Thoracic aorta (tissue), 2 donors: Measurements from ENCODE around the gene PCIF1. TPM values are rescaled to one million over a fixed set of nuclear protein-coding genes. Genes with fewer than 3 reads are reported as not detected.

Source experiments
- ATAC-seq: fragments of 150-250 bp; one replicate; pipeline ENCODE4 v1.8.0; 2017; ENCODE audit warnings: low read depth; ENCODE audit not compliant: insufficient number of reproducible peaks, low FRiP score
- DNase-seq: peaks from one replicate; pipeline ENCODE4 v3.0.0-alpha.2; 2020; ENCODE audit warnings: low spot score
- H3K27ac ChIP-seq, 2 donors: fragments of 200-600 bp; sonication (generic); 1 replicate in 1 of 2; 2 replicates in 1 of 2; pipeline ENCODE4 v1.5.1; 2016; ENCODE audit warnings: mild to moderate bottlenecking in 2 of 2, moderate library complexity in 2 of 2
- H3K27me3 ChIP-seq: fragments of 200-600 bp; sonication (generic); replicated peaks from 2 replicates; pipeline ENCODE4 v1.6.0; 2016; ENCODE audit warnings: mild to moderate bottlenecking; ENCODE audit not compliant: insufficient read depth
- H3K36me3 ChIP-seq: fragments of 200-600 bp; sonication (generic); one replicate; pipeline ENCODE4 v1.5.1; 2016
- H3K4me1 ChIP-seq, 2 donors: fragments of 200-600 bp; sonication (generic); 1 replicate in 1 of 2; 2 replicates in 1 of 2; pipeline versions ENCODE4 v1.5.1 to v1.6.0; 2016; ENCODE audit warnings: low read depth in 2 of 2, mild to moderate bottlenecking in 1 of 2; ENCODE audit not compliant: control insufficient read depth in 1 of 2
- H3K4me3 ChIP-seq: fragments of 200-600 bp; sonication (generic); 2 replicates; pipeline ENCODE4 v1.5.1; 2016; ENCODE audit warnings: mild to moderate bottlenecking
- H3K9me3 ChIP-seq: fragments of 200-600 bp; sonication (generic); 2 replicates; pipeline ENCODE4 v1.5.1; 2016
- CTCF ChIP-seq: fragments of 200-600 bp; sonication (generic); IDR thresholded peaks from one replicate; pipeline ENCODE4 v1.5.1; 2019; ENCODE audit warnings: antibody characterized with exemption
- total RNA-seq, 2 donors: library from RNA; depleted of rRNA; stranded (reverse); fragments of >200 nt; gene quantifications; one replicate each; pipeline versions ENCODE4 v1.1.0 to v1.2.3, GENCODE V29; 2016

PCIF1 gene
- total RNA-seq, 2 donors from 2014 or later: 22.6 to 34.7 TPM

GRCh38 chr20:45937765-45938164, 3.3 kb downstream of the PCIF1 start:
- Histone ChIP-seq H3K9me3 (no peaks in the 10 kb centered on the region), H3K27ac (no peak overlapping the region), H3K36me3 (peaks cover 49% of the 10 kb centered on the region), H3K4me1 (peaks cover 11 to 27% of the 10 kb centered on the region in 2 donors), H3K27me3 (no peaks in the 10 kb centered on the region), H3K4me3 (no peak overlapping the region)
- TF ChIP-seq CTCF: no peak
- DNase-seq: no peak
- ATAC-seq: no peak

- Histone ChIP-seq H3K27ac (no peak overlapping the region), H3K4me3 (no peak overlapping the region), H3K27me3 (no peaks in the 10 kb centered on the region), H3K4me1 (peaks cover 6 to 17% of the 10 kb centered on the region in 2 donors), H3K36me3 (peaks cover 60% of the 10 kb centered on the region), H3K9me3 (no peaks in the 10 kb centered on the region)
- ATAC-seq (no peak), DNase-seq (no peak)
- TF ChIP-seq CTCF: no peak
Measured at GRCh38 chr20:45938727-45939438, 4.4 kb downstream of the PCIF1 start.

DNA sequence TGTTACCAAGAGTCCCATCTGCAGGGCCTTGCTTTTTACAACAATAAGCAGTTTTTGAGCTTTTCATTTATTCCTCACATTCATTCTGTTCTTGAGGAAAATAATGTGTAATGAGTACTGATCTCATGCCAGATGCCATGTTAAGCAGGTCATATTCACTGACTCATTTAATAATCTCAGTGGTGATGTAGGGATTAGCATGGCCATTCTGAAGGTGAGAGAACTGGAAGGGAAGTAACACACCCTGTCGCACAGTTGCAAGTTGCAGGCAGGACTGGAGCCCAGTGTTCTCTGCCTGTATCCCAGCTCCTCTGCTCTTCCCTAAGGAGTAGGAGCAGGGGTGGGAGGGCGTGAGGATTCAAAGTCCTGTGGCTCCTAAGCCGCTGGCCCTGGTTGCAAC, 5.6 kb downstream of the PCIF1 start:
- H3K36me3 ChIP-seq: peaks cover 72% of the 10 kb centered on the region
- H3K9me3 ChIP-seq: no peaks in the 10 kb centered on the region
- no peak for TF ChIP-seq CTCF
- no peaks in the 10 kb centered on the region for H3K27me3 ChIP-seq
- peaks cover 6 to 17% of the 10 kb centered on the region in 2 donors for H3K4me1 ChIP-seq
- no peak overlapping the region for H3K4me3 ChIP-seq
- no peak for ATAC-seq
- no peak overlapping the region for H3K27ac ChIP-seq
- DNase-seq: no peak

GRCh38 chr20:45940469-45940868, 6.0 kb downstream of the PCIF1 start:
- H3K4me1 ChIP-seq: peaks cover 6 to 17% of the 10 kb centered on the region in 2 donors
- no peaks in the 10 kb centered on the region for H3K9me3 ChIP-seq
- no peak overlapping the region for H3K27ac ChIP-seq
- ATAC-seq (no peak), DNase-seq (no peak)
- H3K36me3 ChIP-seq: peaks cover 76% of the 10 kb centered on the region
- no peak for TF ChIP-seq CTCF
- H3K27me3 ChIP-seq: no peaks in the 10 kb centered on the region
- H3K4me3 ChIP-seq: no peak overlapping the region

DNA sequence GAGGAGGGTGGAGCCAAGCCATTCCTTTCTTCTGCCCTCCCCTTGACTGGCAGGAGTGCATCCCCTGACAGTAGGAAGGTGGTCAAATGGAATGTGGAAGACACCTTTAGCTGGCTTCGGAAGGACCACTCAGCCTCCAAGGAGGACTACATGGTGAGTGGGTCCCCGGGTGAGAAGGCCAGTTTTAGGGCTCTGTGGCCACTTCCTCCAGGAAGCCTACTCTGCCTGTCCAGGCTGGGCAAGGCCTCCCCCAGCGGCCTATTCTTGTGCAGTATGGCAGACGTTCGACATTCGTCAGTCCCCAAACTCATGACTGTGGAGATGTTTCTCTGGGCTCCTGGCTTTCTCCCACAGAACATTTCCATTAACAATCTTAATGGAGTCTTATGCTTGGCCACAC, 9.1 kb downstream of the PCIF1 start:
- Histone ChIP-seq H3K36me3 (peaks cover 90% of the 10 kb centered on the region), H3K4me1 (no peaks in the 10 kb centered on the region), H3K9me3 (no peaks in the 10 kb centered on the region), H3K27me3 (no peaks in the 10 kb centered on the region), H3K27ac (no peak overlapping the region), H3K4me3 (no peak overlapping the region)
- TF ChIP-seq CTCF: no peak
- DNase-seq: no peak
- no peak for ATAC-seq
